ENCODE results near the gene GIMAP1.

Gene GIMAP1

GRCh38 chr7:150717814-150718420, 1.5 kb downstream of the GIMAP1 start:
- peak overlapping the region in 4 of 11 experiments; percentile 77 to 97 (median 88); a peak in 7 of 22 replicates for H3K4me2 ChIP-seq
- peaks cover 14 to 39% (median 17%) of the 10 kb centered on the region in 10 experiments for H3K4me1 ChIP-seq
- TF ChIP-seq Cebpa-rat (IDR thresholded peaks at IDR 0.05), result no peak
- 0 out of 22 replicates have a peak overlapping the region, but pooled peaks of 1 of the 11 experiments have one; percentile 63 for H3K27ac ChIP-seq
- peaks cover 0 to 43% (median 0%) of the 10 kb centered on the region in 11 experiments; a peak in 5 of 22 replicates for H3K36me3 ChIP-seq
- peak overlapping the region in 2 of 10 experiments; percentile 61 to 72; a peak in 4 of 20 replicates for H3K4me3 ChIP-seq
- H4K20me1 ChIP-seq, result peaks cover 0 to 12% (median 0%) of the 10 kb centered on the region in 11 experiments; a peak in 1 of 22 replicates
- H3K9me3 ChIP-seq (replicated peaks in 1 of 11), result peaks cover 4 to 23% (median 10%) of the 10 kb centered on the region in 11 experiments; a peak in 21 of 22 replicates
- H3K27me3 ChIP-seq, result no peaks in the 10 kb centered on the region
- peak overlapping the region in 2 of 11 experiments; percentile 80 to 81; a peak in 4 of 22 replicates for H3K9ac ChIP-seq

- H3K27me3 ChIP-seq, result no peaks in the 10 kb centered on the region
- no peak for TF ChIP-seq Cebpa-rat (IDR thresholded peaks at IDR 0.05)
- no peak overlapping the region for H3K4me3 ChIP-seq
- H3K4me1 ChIP-seq, result peaks cover 14 to 39% (median 17%) of the 10 kb centered on the region in 10 experiments
- peaks cover 0 to 12% (median 0%) of the 10 kb centered on the region in 11 experiments; a peak in 1 of 22 replicates for H4K20me1 ChIP-seq
- peaks cover 0 to 59% (median 0%) of the 10 kb centered on the region in 11 experiments; a peak in 5 of 22 replicates for H3K36me3 ChIP-seq
- H3K27ac ChIP-seq, result no peak overlapping the region
- H3K9me3 ChIP-seq (replicated peaks in 1 of 11), result peaks cover 0 to 14% (median 0%) of the 10 kb centered on the region in 11 experiments; a peak in 4 of 22 replicates
- H3K9ac ChIP-seq, result no peak overlapping the region
- peak overlapping the region in 2 of 11 experiments; percentile 94 to 97; a peak in 1 of 22 replicates for H3K4me2 ChIP-seq
Measured at GRCh38 chr7:150719436-150719835, 3.0 kb downstream of the GIMAP1 start.

- no peak overlapping the region for H3K4me3 ChIP-seq
- no peaks in the 10 kb centered on the region for H3K27me3 ChIP-seq
- peaks cover 0 to 12% (median 0%) of the 10 kb centered on the region in 11 experiments; a peak in 1 of 22 replicates for H4K20me1 ChIP-seq
- H3K27ac ChIP-seq, result no peak overlapping the region
- H3K4me2 ChIP-seq, result peak overlapping the region in 1 of 11 experiments; percentile 4; a peak in 2 of 22 replicates
- no peak for TF ChIP-seq Cebpa-rat (IDR thresholded peaks at IDR 0.05)
- H3K9ac ChIP-seq, result no peak overlapping the region
- peaks cover 0 to 64% (median 0%) of the 10 kb centered on the region in 11 experiments; a peak in 5 of 22 replicates for H3K36me3 ChIP-seq
- peaks cover 0 to 8% (median 0%) of the 10 kb centered on the region in 11 experiments; a peak in 1 of 22 replicates for H3K9me3 ChIP-seq (replicated peaks in 1 of 11)
- peaks cover 14 to 38% (median 17%) of the 10 kb centered on the region in 10 experiments for H3K4me1 ChIP-seq
Measured at GRCh38 chr7:150719960-150720891, 3.8 kb downstream of the GIMAP1 start.

- H3K4me2 ChIP-seq, result no peak overlapping the region; a peak in 1 of 22 replicates
- H3K27me3 ChIP-seq, result no peaks in the 10 kb centered on the region
- H3K27ac ChIP-seq, result no peak overlapping the region
- peaks cover 0 to 12% (median 0%) of the 10 kb centered on the region in 11 experiments; a peak in 1 of 22 replicates for H4K20me1 ChIP-seq
- H3K4me1 ChIP-seq, result peaks cover 1 to 27% (median 2%) of the 10 kb centered on the region in 10 experiments; a peak in 19 of 20 replicates
- peaks cover 0 to 14% (median 3%) of the 10 kb centered on the region in 11 experiments; a peak in 5 of 22 replicates for H3K9me3 ChIP-seq (replicated peaks in 1 of 11)
- no peak overlapping the region for H3K9ac ChIP-seq
- H3K36me3 ChIP-seq, result peaks cover 0 to 64% (median 0%) of the 10 kb centered on the region in 11 experiments; a peak in 5 of 22 replicates
- TF ChIP-seq Cebpa-rat (IDR thresholded peaks at IDR 0.05), result no peak
- no peak overlapping the region for H3K4me3 ChIP-seq
Measured at GRCh38 chr7:150721970-150722373, 5.6 kb downstream of the GIMAP1 start.

- H3K9me3 ChIP-seq (replicated peaks in 1 of 11), result peaks cover 0 to 19% (median 7%) of the 10 kb centered on the region in 11 experiments; a peak in 15 of 22 replicates
- no peak for TF ChIP-seq Cebpa-rat (IDR thresholded peaks at IDR 0.05)
- H3K4me2 ChIP-seq, result no peak overlapping the region; a peak in 1 of 22 replicates
- peaks cover 0 to 23% (median 0%) of the 10 kb centered on the region in 10 experiments; a peak in 6 of 20 replicates for H3K4me1 ChIP-seq
- no peak overlapping the region for H3K27ac ChIP-seq
- H3K9ac ChIP-seq, result no peak overlapping the region
- no peak overlapping the region for H3K4me3 ChIP-seq
- peaks cover 0 to 64% (median 0%) of the 10 kb centered on the region in 11 experiments; a peak in 5 of 22 replicates for H3K36me3 ChIP-seq
- peaks cover 0 to 12% (median 0%) of the 10 kb centered on the region in 11 experiments; a peak in 1 of 22 replicates for H4K20me1 ChIP-seq
- H3K27me3 ChIP-seq, result no peaks in the 10 kb centered on the region
Measured at GRCh38 chr7:150722431-150722931, 6.1 kb downstream of the GIMAP1 start.

- TF ChIP-seq Cebpa-rat (IDR thresholded peaks at IDR 0.05), result no peak
- Histone ChIP-seq H3K9ac (no peak overlapping the region), H3K36me3 (peaks cover 0 to 64% (median 0%) of the 10 kb centered on the region in 11 experiments; a peak in 6 of 22 replicates), H3K4me3 (no peak overlapping the region), H3K4me1 (peaks cover 0 to 14% (median 0%) of the 10 kb centered on the region in 10 experiments; a peak in 4 of 20 replicates), H4K20me1 (peaks cover 0 to 12% (median 0%) of the 10 kb centered on the region in 11 experiments; a peak in 1 of 22 replicates), H3K27me3 (no peaks in the 10 kb centered on the region), H3K27ac (no peak overlapping the region), H3K4me2 (no peak overlapping the region), H3K9me3 (replicated peaks in 1 of 11) (peaks cover 10 to 29% (median 14%) of the 10 kb centered on the region in 11 experiments; a peak in 21 of 22 replicates)
Measured at GRCh38 chr7:150723467-150723866, 7.1 kb downstream of the GIMAP1 start.

GRCh38 chr7:150727381-150727780, 11.0 kb downstream of the GIMAP1 start:
- H3K4me3 ChIP-seq, result no peak overlapping the region

GRCh38 chr7:150728011-150728410, 11.6 kb downstream of the GIMAP1 start:
- H3K36me3 ChIP-seq, result peaks cover 0 to 20% (median 0%) of the 10 kb centered on the region in 11 experiments; a peak in 4 of 22 replicates
- H3K27ac ChIP-seq, result no peak overlapping the region
- no peak overlapping the region for H3K4me3 ChIP-seq
- no peak for TF ChIP-seq Cebpa-rat (IDR thresholded peaks at IDR 0.05)
- H3K27me3 ChIP-seq, result no peaks in the 10 kb centered on the region
- H3K4me2 ChIP-seq, result no peak overlapping the region
- no peak overlapping the region for H3K9ac ChIP-seq
- H3K4me1 ChIP-seq, result no peaks in the 10 kb centered on the region
- H3K9me3 ChIP-seq (replicated peaks in 1 of 11), result peaks cover 13 to 28% (median 20%) of the 10 kb centered on the region in 11 experiments; a peak in 21 of 22 replicates
- H4K20me1 ChIP-seq, result no peaks in the 10 kb centered on the region

More at GRCh38 chr7:150727381-150727780, 11.0 kb downstream of the GIMAP1 start:
- Histone ChIP-seq H3K27me3 (no peaks in the 10 kb centered on the region), H3K9ac (no peak overlapping the region), H3K4me1 (0 out of 20 replicates have a peak, but pooled peaks cover 0 to 3% (median 0%) of the 10 kb centered on the region in 10 experiments), H3K4me2 (no peak overlapping the region), H3K9me3 (replicated peaks in 1 of 11) (peaks cover 11 to 28% (median 20%) of the 10 kb centered on the region in 11 experiments; a peak in 21 of 22 replicates), H3K27ac (no peak overlapping the region), H4K20me1 (peaks cover 0 to 2% (median 0%) of the 10 kb centered on the region in 11 experiments; a peak in 1 of 22 replicates), H3K36me3 (peaks cover 0 to 26% (median 0%) of the 10 kb centered on the region in 11 experiments; a peak in 5 of 22 replicates)
- TF ChIP-seq Cebpa-rat (IDR thresholded peaks at IDR 0.05), result no peak

All from BLaER1 treated with 17β-estradiol and CSF1 and Interleukin-3, amounts not matched to agents 10 nM and 100 nM (cell line).